Measurements from ENCODE around the gene TMEM87B. TPM values are rescaled to one million over a fixed set of nuclear protein-coding genes. Genes with fewer than 3 reads are reported as not detected.

The TMEM87B gene
- total and polyA plus RNA-seq, 10 donors = 10.4 to 39.9 (median 32.9) TPM

- Histone ChIP-seq H3K36me3 (no peaks in the 10 kb centered on the region), H3K4me3 (no peak overlapping the region), H3K27me3 (replicated peaks in 1 of 7) (no peaks in the 10 kb centered on the region), H3K9me3 (no peaks in the 10 kb centered on the region), H3K4me1 (peaks cover 0 to 27% (median 21%) of the 10 kb centered on the region in 6 donors), H3K27ac (no peak overlapping the region)
- no peak for DNase-seq
- WGBS, 5 donors = 94 to 98% (median 97%) methylated on average over 10 of the region's 10 CpGs
- no peak for TF ChIP-seq POLR2A (IDR thresholded peaks at IDR 0.05)
- no peak for TF ChIP-seq POLR2AphosphoS5 (IDR thresholded peaks at IDR 0.05)
- no peak for TF ChIP-seq CTCF (IDR thresholded peaks at IDR 0.05 in 8 of 11, conservative IDR thresholded peaks at IDR 0.05 in 3 of 11)
- intact Hi-C loops (cut with DNase I; ENCODE audit: low total_unique reads) = no loop called here
Measured at GRCh38 chr2:112153501-112153900, 98.4 kb downstream of the TMEM87B start.

GRCh38 chr2:112154246-112155117, 99.4 kb downstream of the TMEM87B start:
- 75 to 84% (median 79%) methylated on average over 11 to 14 of the region's 14 CpGs for WGBS, 5 donors

GRCh38 chr2:112155331-112156151, 100.5 kb downstream of the TMEM87B start:
- Histone ChIP-seq H3K9me3 (no peaks in the 10 kb centered on the region), H3K27me3 (replicated peaks in 1 of 7) (no peaks in the 10 kb centered on the region), H3K4me3 (peak overlapping the region in 1 of 8 donors; percentile 41), H3K27ac (peak overlapping the region in 5 of 8 donors; percentile 23 to 68 (median 40)), H3K4me1 (peaks cover 0 to 27% (median 21%) of the 10 kb centered on the region in 6 donors), H3K36me3 (no peaks in the 10 kb centered on the region)
- DNase-seq = peak; percentile 87
- TF ChIP-seq POLR2A (IDR thresholded peaks at IDR 0.05) (no peak), POLR2AphosphoS5 (IDR thresholded peaks at IDR 0.05) (peak; percentile 45 to 67 (median 53)), CTCF (IDR thresholded peaks at IDR 0.05 in 8 of 11, conservative IDR thresholded peaks at IDR 0.05 in 3 of 11) (no peak)
- intact Hi-C loops (cut with DNase I; ENCODE audit: low total_unique reads) = no loop called here
- WGBS, 5 donors = 37 to 46% (median 42%) methylated on average over 17 to 27 of the region's 27 CpGs

More at GRCh38 chr2:112154246-112155117, 99.4 kb downstream of the TMEM87B start:
- H3K27ac ChIP-seq = peak overlapping the region in 3 of 8 donors; percentile 23 to 68 (median 46)
- DNase-seq = no peak
- H3K4me3 ChIP-seq = no peak overlapping the region
- H3K9me3 ChIP-seq = no peaks in the 10 kb centered on the region
- H3K4me1 ChIP-seq = peaks cover 0 to 27% (median 21%) of the 10 kb centered on the region in 6 donors
- H3K27me3 ChIP-seq (replicated peaks in 1 of 7) = no peaks in the 10 kb centered on the region
- TF ChIP-seq POLR2AphosphoS5 (IDR thresholded peaks at IDR 0.05) (no peak), CTCF (IDR thresholded peaks at IDR 0.05 in 8 of 11, conservative IDR thresholded peaks at IDR 0.05 in 3 of 11) (no peak), POLR2A (IDR thresholded peaks at IDR 0.05) (no peak)
- H3K36me3 ChIP-seq = no peaks in the 10 kb centered on the region
- intact Hi-C loops (cut with DNase I; ENCODE audit: low total_unique reads) = no loop called here
